WTC11 (cell line): ENCODE data around the gene RGCC. TPM values are rescaled to one million over a fixed set of nuclear protein-coding genes. Genes with fewer than 3 reads are reported as not detected.
"Not testable (repeated sequence)": the region's sequence is repeated elsewhere in the genome, so short reads cannot be mapped to it uniquely, and the experiment has no call there.

ENCODE experiments used
- ATAC-seq: fragments of 200-7000 bp; cut with Tn5 transposase; 2 replicates; pipeline ENCODE4 v1.10.0; 2021; ENCODE audit warnings: mild to moderate bottlenecking, moderate library complexity
- CTCF ChIA-PET: fragments of 300-600 bp; sonication (Branson Sonifier 250); formaldehyde crosslinking; loops from one replicate; lab custom pipeline; 2021; ENCODE audit warnings: antibody characterized with exemption; lab: Charles Lee
- POLR2A ChIA-PET: fragments of 350-600 bp; sonication (Branson Sonifier 250); formaldehyde crosslinking; loops from one replicate; lab custom pipeline; 2021; ENCODE audit warnings: antibody characterized with exemption; lab: Charles Lee
- DNase-seq: peaks from one replicate; pipeline ENCODE4 v3.0.0; 2021; ENCODE audit warnings: low spot score
- H3K27ac Mint-ChIP-seq: 2 replicates; pipeline ENCODE4 v1.8.0; 2021; ENCODE audit warnings: mixed read lengths
- H3K27me3 Mint-ChIP-seq: 2 replicates; pipeline ENCODE4 v1.8.0; 2021; ENCODE audit warnings: low read depth, mild to moderate bottlenecking, moderate library complexity, mixed read lengths
- H3K36me3 Mint-ChIP-seq: 2 replicates; pipeline ENCODE4 v1.8.0; 2021; ENCODE audit warnings: mixed read lengths
- H3K4me1 Mint-ChIP-seq: 2 replicates; pipeline ENCODE4 v1.8.0; 2022; ENCODE audit warnings: mixed read lengths
- H3K4me3 Mint-ChIP-seq: 2 replicates; pipeline ENCODE4 v1.8.0; 2021; ENCODE audit warnings: mild to moderate bottlenecking, moderate library complexity, mixed read lengths
- H3K9me3 Mint-ChIP-seq: 2 replicates; pipeline ENCODE4 v1.8.0; 2021; ENCODE audit warnings: mixed read lengths
- HMGA2 ChIP-seq: fragments of 250-450 bp; sonication (Bioruptor Pico); IDR thresholded peaks from 2 replicates; pipeline ENCODE4 v1.4.0; 2021; ENCODE audit warnings: mild to moderate bottlenecking, moderate library complexity
- KAT7 ChIP-seq: sonication (generic); formaldehyde crosslinking; IDR thresholded peaks from 2 replicates; pipeline ENCODE4 v1.8.1; 2023; ENCODE audit warnings: missing genetic modification reagents, mild to moderate bottlenecking, borderline replicate concordance
- NFYB ChIP-seq: sonication (generic); formaldehyde crosslinking; conservative IDR thresholded peaks from 2 replicates; pipeline ENCODE4 v1.8.0; 2022; ENCODE audit warnings: low read depth, missing genetic modification reagents
- TP53 ChIP-seq: sonication (generic); formaldehyde crosslinking; IDR thresholded peaks from 2 replicates; pipeline ENCODE4 v1.8.1; 2023; ENCODE audit warnings: mild to moderate bottlenecking, missing genetic modification reagents
- ZNF138 ChIP-seq: sonication (generic); formaldehyde crosslinking; conservative IDR thresholded peaks from 2 replicates; pipeline ENCODE4 v1.8.1; 2022; ENCODE audit warnings: mild to moderate bottlenecking, moderate library complexity, missing genetic modification reagents
- ZNF219 ChIP-seq: sonication (generic); formaldehyde crosslinking; IDR thresholded peaks from 2 replicates; pipeline ENCODE4 v1.8.0; 2023; ENCODE audit warnings: missing genetic modification reagents, mild to moderate bottlenecking, borderline replicate concordance
- ZNF232 ChIP-seq: sonication (generic); formaldehyde crosslinking; IDR thresholded peaks from 2 replicates; pipeline ENCODE4 v1.8.0; 2022; ENCODE audit warnings: mild to moderate bottlenecking, missing genetic modification reagents
- ZNF317 ChIP-seq: sonication (generic); formaldehyde crosslinking; IDR thresholded peaks from 2 replicates; pipeline ENCODE4 v1.8.1; 2023; ENCODE audit warnings: low read depth, mild to moderate bottlenecking, moderate library complexity, missing genetic modification reagents, borderline replicate concordance
- ZNF416 ChIP-seq: fragments of 250-450 bp; sonication (Bioruptor Pico); IDR thresholded peaks from 2 replicates; pipeline ENCODE4 v1.9.0; 2021; ENCODE audit warnings: mild to moderate bottlenecking, inconsistent platforms
- ZNF512 ChIP-seq: sonication (generic); formaldehyde crosslinking; IDR thresholded peaks from 2 replicates; pipeline ENCODE4 v1.8.1; 2022; ENCODE audit warnings: missing genetic modification reagents, borderline replicate concordance
- ZNF671 ChIP-seq: fragments of 250-450 bp; sonication (Bioruptor Pico); IDR thresholded peaks from 2 replicates; pipeline ENCODE4 v1.8.0; 2021; ENCODE audit warnings: mild to moderate bottlenecking
- total RNA-seq: library from RNA; stranded (reverse); gene quantifications from 3 replicates; pipeline ENCODE4 v1.2.3, GENCODE V29; 2021
- TF ChIP-seq, protein P1 (sequence below): sonication (generic); formaldehyde crosslinking; IDR thresholded peaks from 2 replicates; pipeline ENCODE4 v1.8.0; 2022; ENCODE audit warnings: mild to moderate bottlenecking, missing genetic modification reagents
- TF ChIP-seq, protein P2 (sequence below): sonication (generic); formaldehyde crosslinking; IDR thresholded peaks from 2 replicates; pipeline ENCODE4 v1.8.1; 2023; ENCODE audit warnings: mild to moderate bottlenecking, missing genetic modification reagents, moderate library complexity
- TF ChIP-seq, protein P3 (sequence below): sonication (generic); formaldehyde crosslinking; IDR thresholded peaks from 2 replicates; pipeline ENCODE4 v1.8.1; 2023; ENCODE audit warnings: mild to moderate bottlenecking, moderate library complexity, missing genetic modification reagents

RGCC gene
- total RNA-seq, 1 experiment from 2014 or later, result 0.48 TPM

DNA sequence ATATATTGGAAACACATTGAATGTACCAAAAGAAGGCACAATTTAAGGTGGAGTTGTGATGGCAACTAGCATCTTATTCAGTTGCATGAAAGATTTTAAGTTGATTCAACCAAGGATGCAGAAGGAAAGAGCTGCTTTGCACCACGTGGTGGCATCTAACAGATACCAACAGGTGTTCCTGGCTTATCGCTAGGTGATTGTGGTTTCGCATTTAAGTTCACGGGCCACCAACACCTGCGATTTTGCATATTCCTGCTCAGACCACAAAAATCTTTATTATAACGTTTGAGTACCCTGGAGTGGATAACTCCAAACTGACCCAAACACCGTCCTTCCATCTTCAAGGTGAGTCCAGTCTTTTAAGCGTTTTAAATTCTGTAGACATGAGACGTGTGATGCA, 45.3 kb downstream of the RGCC start (continued):
- TF ChIP-seq ZNF232 (CRISPR knock-in tag), result no peak

DNA sequence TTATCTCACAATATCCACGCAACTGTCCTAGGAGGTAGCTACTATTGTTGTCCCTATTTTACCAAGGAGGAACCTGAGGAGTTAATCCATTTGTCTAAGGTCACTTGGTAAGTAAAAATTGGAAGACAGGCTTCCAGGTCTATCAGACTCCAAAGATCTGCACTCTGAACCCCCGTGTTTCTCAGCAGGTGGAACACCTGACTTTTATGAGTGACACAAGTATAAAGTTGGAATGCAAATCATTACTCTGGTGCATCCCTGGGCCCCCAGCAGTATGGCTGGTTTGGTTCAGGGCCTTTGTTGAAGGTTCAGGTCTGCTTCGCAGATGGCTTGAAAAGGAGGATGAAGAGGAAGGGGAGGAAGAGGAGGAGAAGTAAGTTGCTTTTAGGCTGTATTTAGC, 46.0 kb downstream of the RGCC start:
- DNase-seq (no peak), ATAC-seq (no peak)
- CTCF ChIA-PET, result no interaction called here
- Mint-ChIP-seq H3K36me3 (peaks cover 6% of the 10 kb centered on the region), H3K27ac (no peak overlapping the region), H3K4me3 (no peak overlapping the region), H3K27me3 (peaks cover 15% of the 10 kb centered on the region), H3K4me1 (peaks cover 3% of the 10 kb centered on the region; the same call in 1 of the 2 replicates), H3K9me3 (peaks cover 26% of the 10 kb centered on the region)
- TF ChIP-seq, protein P1, sequence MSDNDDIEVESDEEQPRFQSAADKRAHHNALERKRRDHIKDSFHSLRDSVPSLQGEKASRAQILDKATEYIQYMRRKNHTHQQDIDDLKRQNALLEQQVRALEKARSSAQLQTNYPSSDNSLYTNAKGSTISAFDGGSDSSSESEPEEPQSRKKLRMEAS, result no peak
- TF ChIP-seq ZNF512 (CRISPR knock-in tag) (no peak), ZNF138 (CRISPR knock-in tag) (no peak)
- POLR2A ChIA-PET, result no interaction called here

- H3K27ac Mint-ChIP-seq, H3K4me1 Mint-ChIP-seq, H3K4me3 Mint-ChIP-seq, CTCF ChIA-PET, POLR2A ChIA-PET, DNase-seq, ATAC-seq, H3K36me3 Mint-ChIP-seq: not testable (repeated sequence)
- H3K9me3 Mint-ChIP-seq, result peaks cover 26% of the 10 kb centered on the region
- peaks cover 12% of the 10 kb centered on the region for H3K27me3 Mint-ChIP-seq
Observed at GRCh38 chr13:41504657-41505056, 47.3 kb downstream of the RGCC start.

GRCh38 chr13:41505209-41505835, 48.0 kb downstream of the RGCC start:
- peaks cover 3% of the 10 kb centered on the region; the same call in 1 of the 2 replicates for H3K4me1 Mint-ChIP-seq
- ChIA-PET CTCF (no interaction called here), POLR2A (no interaction called here)
- TF ChIP-seq ZNF317 (CRISPR knock-in tag), result no peak
- TF ChIP-seq ZNF416 (CRISPR knock-in tag), result no peak
- no peak for TF ChIP-seq TP53
- TF ChIP-seq KAT7 (CRISPR knock-in tag), result no peak
- TF ChIP-seq, protein P2, sequence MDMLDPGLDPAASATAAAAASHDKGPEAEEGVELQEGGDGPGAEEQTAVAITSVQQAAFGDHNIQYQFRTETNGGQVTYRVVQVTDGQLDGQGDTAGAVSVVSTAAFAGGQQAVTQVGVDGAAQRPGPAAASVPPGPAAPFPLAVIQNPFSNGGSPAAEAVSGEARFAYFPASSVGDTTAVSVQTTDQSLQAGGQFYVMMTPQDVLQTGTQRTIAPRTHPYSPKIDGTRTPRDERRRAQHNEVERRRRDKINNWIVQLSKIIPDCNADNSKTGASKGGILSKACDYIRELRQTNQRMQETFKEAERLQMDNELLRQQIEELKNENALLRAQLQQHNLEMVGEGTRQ, result no peak
- TF ChIP-seq ZNF671 (CRISPR knock-in tag), result no peak
- TF ChIP-seq, protein P3, sequence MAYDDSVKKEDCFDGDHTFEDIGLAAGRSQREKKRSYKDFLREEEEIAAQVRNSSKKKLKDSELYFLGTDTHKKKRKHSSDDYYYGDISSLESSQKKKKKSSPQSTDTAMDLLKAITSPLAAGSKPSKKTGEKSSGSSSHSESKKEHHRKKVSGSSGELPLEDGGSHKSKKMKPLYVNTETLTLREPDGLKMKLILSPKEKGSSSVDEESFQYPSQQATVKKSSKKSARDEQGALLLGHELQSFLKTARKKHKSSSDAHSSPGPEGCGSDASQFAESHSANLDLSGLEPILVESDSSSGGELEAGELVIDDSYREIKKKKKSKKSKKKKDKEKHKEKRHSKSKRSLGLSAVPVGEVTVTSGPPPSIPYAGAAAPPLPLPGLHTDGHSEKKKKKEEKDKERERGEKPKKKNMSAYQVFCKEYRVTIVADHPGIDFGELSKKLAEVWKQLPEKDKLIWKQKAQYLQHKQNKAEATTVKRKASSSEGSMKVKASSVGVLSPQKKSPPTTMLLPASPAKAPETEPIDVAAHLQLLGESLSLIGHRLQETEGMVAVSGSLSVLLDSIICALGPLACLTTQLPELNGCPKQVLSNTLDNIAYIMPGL (CRISPR knock-in tag), result no peak
- TF ChIP-seq ZNF219 (CRISPR knock-in tag), result no peak
- TF ChIP-seq HMGA2, result no peak
- no peak for TF ChIP-seq NFYB (CRISPR knock-in tag)
- H3K36me3 Mint-ChIP-seq, result peaks cover 6% of the 10 kb centered on the region
- no peak overlapping the region for H3K27ac Mint-ChIP-seq
- no peak overlapping the region for H3K4me3 Mint-ChIP-seq
- ATAC-seq, result no peak
- DNase-seq, result no peak
- peaks cover 12% of the 10 kb centered on the region for H3K27me3 Mint-ChIP-seq
- peaks cover 26% of the 10 kb centered on the region for H3K9me3 Mint-ChIP-seq
